ENCODE measurements around the gene HP1BP3. TPM values are rescaled to one million over a fixed set of nuclear protein-coding genes. Genes with fewer than 3 reads are reported as not detected.

The HP1BP3 gene
- total RNA-seq, 2 donors from 2014 or later: 156 to 252 TPM

DNA sequence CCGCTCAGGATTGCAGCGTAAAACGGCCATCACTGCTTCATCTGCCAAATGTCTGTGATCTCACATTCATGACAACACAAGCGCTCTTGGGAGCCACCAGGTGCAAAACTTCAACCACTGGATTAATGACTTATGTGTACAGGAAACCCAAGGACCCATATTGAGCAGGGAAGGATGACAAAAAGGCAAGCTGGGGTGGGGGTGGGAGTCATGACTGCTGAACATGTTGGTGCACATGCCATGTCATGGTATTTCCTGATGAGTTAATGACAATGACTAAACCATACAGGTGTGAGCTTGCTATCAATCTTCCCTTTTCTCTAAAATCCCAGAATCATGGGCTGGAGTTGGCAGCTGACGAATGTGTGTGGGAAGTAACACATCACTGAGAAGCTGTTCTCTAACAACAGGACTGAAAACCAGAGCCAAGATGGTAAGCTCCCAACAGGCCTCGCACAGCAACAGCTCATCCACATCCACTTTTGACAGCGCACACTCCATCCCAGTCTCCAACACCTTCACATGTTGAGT lies 51.5 kb downstream of the HP1BP3 start:
- H3K36me3 ChIP-seq: no peaks in the 10 kb centered on the region
- intact Hi-C loops (cut with DNase I): loop anchor here (10.0 kb wide), 1 partner anchor 49 kb away; the partner anchor contains the start of gene HP1BP3
- no peaks in the 10 kb centered on the region for H3K4me1 ChIP-seq (replicated peaks)
- 67% methylated on average over 7 of the region's 7 CpGs for WGBS
- H3K9me3 ChIP-seq: no peaks in the 10 kb centered on the region
- H3K27ac ChIP-seq: no peak overlapping the region
- no peak for DNase-seq (ENCODE audit: low spot score)
- TF ChIP-seq POLR2AphosphoS5 (IDR thresholded peaks at IDR 0.05): no peak
- no peaks in the 10 kb centered on the region for H3K27me3 ChIP-seq (replicated peaks; ENCODE audit: insufficient read depth)
- H3K4me3 ChIP-seq: no peak overlapping the region

DNA sequence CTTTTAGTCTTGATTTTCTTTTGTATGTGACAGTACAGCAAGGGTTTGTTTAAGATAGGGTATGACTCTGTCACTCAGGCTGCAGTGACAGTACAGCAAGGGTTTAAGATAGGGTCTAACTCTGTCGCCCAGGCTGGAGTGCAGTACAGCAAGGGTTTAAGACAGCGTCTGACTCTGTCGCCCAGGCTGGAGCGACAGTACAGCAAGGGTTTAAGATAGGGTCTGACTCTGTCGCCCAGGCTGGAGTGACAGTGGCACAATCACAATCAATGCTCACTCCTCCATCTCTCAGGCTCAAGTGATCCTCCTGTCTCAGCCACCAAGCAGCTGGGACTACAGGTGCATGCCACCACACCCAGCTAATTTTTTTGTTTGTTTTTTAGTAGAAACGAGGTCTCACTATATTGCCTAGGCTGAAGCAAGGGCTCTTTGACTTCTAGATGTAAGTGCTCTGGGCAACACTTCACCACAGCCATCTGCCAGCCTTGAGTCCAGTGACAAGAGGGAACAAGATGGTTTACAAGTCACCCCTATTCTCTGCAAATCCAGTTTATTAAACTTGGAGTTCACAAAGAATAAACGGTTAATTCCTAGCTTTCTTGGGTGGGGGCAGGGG lies 53.6 kb downstream of the HP1BP3 start:
- no peak overlapping the region for H3K4me3 ChIP-seq
- TF ChIP-seq POLR2A (IDR thresholded peaks at IDR 0.05): no peak
- no peak for TF ChIP-seq POLR2AphosphoS5 (IDR thresholded peaks at IDR 0.05)
- TF ChIP-seq, protein P1, sequence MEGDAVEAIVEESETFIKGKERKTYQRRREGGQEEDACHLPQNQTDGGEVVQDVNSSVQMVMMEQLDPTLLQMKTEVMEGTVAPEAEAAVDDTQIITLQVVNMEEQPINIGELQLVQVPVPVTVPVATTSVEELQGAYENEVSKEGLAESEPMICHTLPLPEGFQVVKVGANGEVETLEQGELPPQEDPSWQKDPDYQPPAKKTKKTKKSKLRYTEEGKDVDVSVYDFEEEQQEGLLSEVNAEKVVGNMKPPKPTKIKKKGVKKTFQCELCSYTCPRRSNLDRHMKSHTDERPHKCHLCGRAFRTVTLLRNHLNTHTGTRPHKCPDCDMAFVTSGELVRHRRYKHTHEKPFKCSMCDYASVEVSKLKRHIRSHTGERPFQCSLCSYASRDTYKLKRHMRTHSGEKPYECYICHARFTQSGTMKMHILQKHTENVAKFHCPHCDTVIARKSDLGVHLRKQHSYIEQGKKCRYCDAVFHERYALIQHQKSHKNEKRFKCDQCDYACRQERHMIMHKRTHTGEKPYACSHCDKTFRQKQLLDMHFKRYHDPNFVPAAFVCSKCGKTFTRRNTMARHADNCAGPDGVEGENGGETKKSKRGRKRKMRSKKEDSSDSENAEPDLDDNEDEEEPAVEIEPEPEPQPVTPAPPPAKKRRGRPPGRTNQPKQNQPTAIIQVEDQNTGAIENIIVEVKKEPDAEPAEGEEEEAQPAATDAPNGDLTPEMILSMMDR (IDR thresholded peaks at IDR 0.05): no peak
- DNase-seq (ENCODE audit: low spot score): no peak
- H3K4me1 ChIP-seq (replicated peaks): no peaks in the 10 kb centered on the region
- WGBS: 16% methylated on average over 7 of the region's 7 CpGs
- H3K36me3 ChIP-seq: no peaks in the 10 kb centered on the region
- peak overlapping the region; percentile 56 to 63 for H3K27ac ChIP-seq
- H3K9me3 ChIP-seq: no peaks in the 10 kb centered on the region
- no peaks in the 10 kb centered on the region for H3K27me3 ChIP-seq (replicated peaks; ENCODE audit: insufficient read depth)
- intact Hi-C loops (cut with DNase I): loop anchor here (2.0 to 10.0 kb wide), 2 partner anchors 37 to 51 kb away; partner anchors contain the start of gene HP1BP3

DNA sequence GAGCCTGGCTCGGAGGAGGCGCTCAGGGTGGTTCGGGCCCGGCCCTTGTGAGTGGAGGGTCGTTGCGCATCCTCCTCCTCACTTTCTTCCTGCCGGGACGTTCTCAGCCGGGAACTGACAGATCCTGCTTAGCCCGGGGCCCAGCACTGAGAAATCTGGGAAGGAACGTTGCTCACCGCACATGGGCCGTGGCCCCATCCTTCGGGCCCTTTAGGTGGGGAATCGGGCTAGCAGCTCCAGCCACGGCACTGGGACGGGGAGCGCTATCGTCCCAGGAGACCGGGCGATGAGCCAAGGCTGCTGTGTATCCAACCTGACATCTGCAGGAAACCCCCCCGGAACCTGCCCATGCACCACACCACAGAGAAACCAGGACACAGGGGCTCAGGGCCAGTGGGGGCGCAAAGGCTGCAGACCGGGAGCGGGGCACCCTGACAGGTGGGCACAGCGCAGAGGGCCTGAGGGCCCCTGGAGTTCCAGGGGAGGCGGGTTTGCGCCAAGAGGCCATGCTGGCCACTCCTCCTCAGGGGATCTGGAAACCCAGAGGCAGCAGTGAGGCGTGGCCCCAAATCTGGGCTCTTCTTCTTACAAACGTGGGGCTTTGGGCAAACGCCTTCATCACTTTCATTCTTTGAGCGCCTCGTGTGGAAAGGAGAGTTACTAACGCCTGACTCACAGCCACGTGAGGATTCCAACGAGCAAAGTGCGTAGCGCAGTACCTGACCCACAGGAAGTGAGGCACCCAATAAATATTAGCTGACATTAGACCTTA lies 54.3 kb downstream of the HP1BP3 start, which contains the start of gene SH2D5:
SH2D5 (minus strand) TSS at position 116 of the 772 bp plus-strand sequence. CDS start 4,659 bp downstream, outside the sequence.
- intact Hi-C loops (cut with DNase I): loop anchor here (2.0 to 10.0 kb wide), 2 partner anchors 36 to 52 kb away; partner anchors contain the start of gene HP1BP3
- Histone ChIP-seq H3K4me3 (peak within 1 kb of the TSS; percentile 45 to 64), H3K27me3 (replicated peaks; ENCODE audit: insufficient read depth) (no peaks in the 10 kb centered on the region), H3K36me3 (no peaks in the 10 kb centered on the region), H3K4me1 (replicated peaks) (no peaks in the 10 kb centered on the region), H3K27ac (peak within 1 kb of the TSS; percentile 56 to 63), H3K9me3 (no peaks in the 10 kb centered on the region)
- TF ChIP-seq, protein P1 (IDR thresholded peaks at IDR 0.05): peak in 3 of 4 experiments; percentile 13 to 44 (median 43)
- no peak for TF ChIP-seq POLR2A (IDR thresholded peaks at IDR 0.05)
- peak; percentile 93 for TF ChIP-seq POLR2AphosphoS5 (IDR thresholded peaks at IDR 0.05)
- WGBS: under 1% methylated on average over 36 of the region's 38 CpGs
- peak; percentile 84 for DNase-seq (ENCODE audit: low spot score)

DNA sequence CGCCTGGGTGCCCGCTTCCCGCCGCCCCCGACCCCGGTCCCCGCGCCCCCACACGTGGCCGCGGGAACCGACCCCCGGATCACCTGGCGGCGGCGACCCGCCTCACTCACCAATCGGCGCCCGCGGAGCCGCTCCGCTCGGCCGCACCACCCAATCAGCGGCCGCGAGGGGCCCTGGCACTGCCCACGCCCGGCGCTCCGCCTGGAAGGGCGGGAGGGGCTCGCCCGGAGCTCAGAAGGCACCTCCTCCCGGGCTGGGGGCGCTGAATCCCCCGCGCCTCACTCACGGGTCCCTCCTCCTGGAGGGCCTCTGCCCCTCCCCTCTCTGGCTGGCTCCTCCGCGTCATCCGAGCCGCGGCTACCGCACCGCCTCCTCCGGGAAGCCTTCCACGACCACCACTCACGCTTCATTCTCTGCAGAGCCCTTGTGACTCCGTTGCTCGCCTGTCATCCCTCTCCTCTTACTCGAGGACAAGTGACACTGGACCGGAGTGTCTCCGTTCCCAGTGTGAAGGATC lies 55.0 kb downstream of the HP1BP3 start:
- intact Hi-C loops (cut with DNase I): loop anchor here (2.0 to 10.0 kb wide), 2 partner anchors 35 to 53 kb away; partner anchors contain the start of gene HP1BP3
- Histone ChIP-seq H3K4me1 (replicated peaks) (no peaks in the 10 kb centered on the region), H3K9me3 (no peaks in the 10 kb centered on the region), H3K4me3 (peak overlapping the region; percentile 45 to 64), H3K36me3 (no peaks in the 10 kb centered on the region), H3K27ac (peak overlapping the region; percentile 56 to 63), H3K27me3 (replicated peaks; ENCODE audit: insufficient read depth) (no peaks in the 10 kb centered on the region)
- DNase-seq (ENCODE audit: low spot score): peak; percentile 44
- TF ChIP-seq, protein P1 (IDR thresholded peaks at IDR 0.05): no peak
- TF ChIP-seq POLR2A (IDR thresholded peaks at IDR 0.05): no peak
- TF ChIP-seq POLR2AphosphoS5 (IDR thresholded peaks at IDR 0.05): no peak
- WGBS: under 1% methylated on average over 52 of the region's 55 CpGs
